ENCODE results near the gene RASGRF1. TPM values are rescaled to one million over a fixed set of nuclear protein-coding genes. Genes with fewer than 3 reads are reported as not detected.
A peak's percentile ranks its signal among the peaks of the same experiment; 100 is the strongest.
"Not testable (repeated sequence)": the region's sequence is repeated elsewhere in the genome, so short reads cannot be mapped to it uniquely, and the experiment has no call there.

RASGRF1 gene
- total RNA-seq, 2 experiments from 2014 or later: not detected

GRCh38 chr15:79116771-79117170 is 26.2 kb upstream of the RASGRF1 start:
- DNase-seq: no peak
- Mint-ChIP-seq H3K4me1 (no peaks in the 10 kb centered on the region), H3K36me3 (no peaks in the 10 kb centered on the region), H3K4me3 (no peak overlapping the region), H3K9me3 (no peaks in the 10 kb centered on the region), H3K27ac (no peak overlapping the region), H3K27me3 (peaks cover 4% of the 10 kb centered on the region)
- ATAC-seq (ENCODE audit: low read depth): no peak
- POLR2A ChIA-PET: no interaction called here

- DNase-seq (no peak), ATAC-seq (ENCODE audit: low read depth) (no peak)
- H3K4me1 Mint-ChIP-seq: no peaks in the 10 kb centered on the region
- peaks cover 7% of the 10 kb centered on the region for H3K27me3 Mint-ChIP-seq
- no peak overlapping the region for H3K4me3 Mint-ChIP-seq
- POLR2A ChIA-PET: no interaction called here
- H3K9me3 Mint-ChIP-seq: no peaks in the 10 kb centered on the region
- no peaks in the 10 kb centered on the region for H3K36me3 Mint-ChIP-seq
- no peak overlapping the region for H3K27ac Mint-ChIP-seq
Observed at GRCh38 chr15:79115986-79116665, 25.5 kb upstream of the RASGRF1 start.

- Mint-ChIP-seq H3K9me3 (no peaks in the 10 kb centered on the region), H3K36me3 (no peaks in the 10 kb centered on the region), H3K4me3 (no peak overlapping the region), H3K27me3 (peaks cover 19% of the 10 kb centered on the region), H3K27ac (no peak overlapping the region), H3K4me1 (no peaks in the 10 kb centered on the region)
- DNase-seq (no peak), ATAC-seq (ENCODE audit: low read depth) (no peak)
- POLR2A ChIA-PET: no interaction called here
Observed at GRCh38 chr15:79113831-79114230, 23.3 kb upstream of the RASGRF1 start.

GRCh38 chr15:79111404-79111803 is 20.8 kb upstream of the RASGRF1 start:
- H3K27ac Mint-ChIP-seq; POLR2A ChIA-PET; H3K36me3 Mint-ChIP-seq; H3K9me3 Mint-ChIP-seq; DNase-seq; H3K4me1 Mint-ChIP-seq; ATAC-seq (ENCODE audit: low read depth); H3K4me3 Mint-ChIP-seq: not testable (repeated sequence)
- H3K27me3 Mint-ChIP-seq: peaks cover 28% of the 10 kb centered on the region

- Mint-ChIP-seq H3K36me3 (no peaks in the 10 kb centered on the region), H3K27me3 (peaks cover 31% of the 10 kb centered on the region), H3K27ac (no peak overlapping the region), H3K4me1 (no peaks in the 10 kb centered on the region), H3K9me3 (no peaks in the 10 kb centered on the region), H3K4me3 (no peak overlapping the region)
- DNase-seq (no peak), ATAC-seq (ENCODE audit: low read depth) (no peak)
- POLR2A ChIA-PET: no interaction called here
Observed at GRCh38 chr15:79105141-79105540, 14.6 kb upstream of the RASGRF1 start.

GRCh38 chr15:79102595-79102994 is 12.0 kb upstream of the RASGRF1 start:
- POLR2A ChIA-PET: no interaction called here
- Mint-ChIP-seq H3K9me3 (no peaks in the 10 kb centered on the region), H3K36me3 (no peaks in the 10 kb centered on the region)

DNA sequence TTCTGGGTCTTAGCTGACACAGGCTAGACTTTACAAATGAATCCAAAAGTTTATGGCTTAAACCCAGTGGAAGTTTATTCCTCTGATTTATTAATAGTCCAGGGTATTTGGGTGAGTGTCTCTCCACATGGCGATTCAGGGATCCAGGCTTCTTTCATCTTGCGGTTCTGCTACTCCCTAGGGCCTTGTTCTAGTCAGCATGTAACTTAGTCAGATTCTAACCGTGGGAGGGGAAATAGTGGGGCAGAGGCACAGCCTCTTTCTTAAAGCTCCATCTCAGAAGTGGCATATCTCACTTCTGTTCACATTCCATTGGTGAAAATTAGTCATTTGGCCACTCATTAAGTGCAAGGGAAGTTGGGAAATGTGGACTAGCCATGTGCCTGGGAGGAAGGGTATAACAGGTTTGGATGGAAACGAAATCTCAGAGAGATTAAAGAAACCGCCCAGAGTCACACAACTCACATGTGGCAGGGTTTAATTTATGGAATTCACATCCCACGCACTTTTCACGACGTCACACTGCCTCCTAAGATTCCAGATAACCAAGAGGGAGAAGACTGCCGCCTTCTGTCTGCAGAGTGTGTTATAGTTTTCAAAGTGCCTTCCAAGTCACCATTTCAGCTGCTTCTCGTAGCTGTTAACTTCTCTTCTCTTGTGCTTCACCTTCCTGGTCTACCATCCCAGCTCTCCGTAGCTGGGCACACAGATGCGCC is 11.4 kb upstream of the RASGRF1 start:
- H3K27ac Mint-ChIP-seq: no peak overlapping the region
- no peak overlapping the region for H3K4me3 Mint-ChIP-seq
- H3K27me3 Mint-ChIP-seq: peaks cover 34% of the 10 kb centered on the region
- no peaks in the 10 kb centered on the region for H3K36me3 Mint-ChIP-seq
- ATAC-seq (ENCODE audit: low read depth) (no peak), DNase-seq (no peak)
- H3K4me1 Mint-ChIP-seq: no peaks in the 10 kb centered on the region
- H3K9me3 Mint-ChIP-seq: no peaks in the 10 kb centered on the region
- POLR2A ChIA-PET: no interaction called here

More at GRCh38 chr15:79102595-79102994, 12.0 kb upstream of the RASGRF1 start:
- no peak overlapping the region for H3K4me3 Mint-ChIP-seq
- ATAC-seq (ENCODE audit: low read depth) (no peak), DNase-seq (no peak)
- H3K27me3 Mint-ChIP-seq: peaks cover 30% of the 10 kb centered on the region
- H3K27ac Mint-ChIP-seq: no peak overlapping the region
- H3K4me1 Mint-ChIP-seq: no peaks in the 10 kb centered on the region

GRCh38 chr15:79099692-79100091 is 9.1 kb upstream of the RASGRF1 start:
- no peak overlapping the region for H3K4me3 Mint-ChIP-seq
- H3K36me3 Mint-ChIP-seq: no peaks in the 10 kb centered on the region
- POLR2A ChIA-PET: no interaction called here
- H3K27me3 Mint-ChIP-seq: peaks cover 43% of the 10 kb centered on the region
- H3K27ac Mint-ChIP-seq: no peak overlapping the region
- DNase-seq (no peak), ATAC-seq (ENCODE audit: low read depth) (no peak)
- H3K9me3 Mint-ChIP-seq: no peaks in the 10 kb centered on the region
- no peaks in the 10 kb centered on the region for H3K4me1 Mint-ChIP-seq

DNA sequence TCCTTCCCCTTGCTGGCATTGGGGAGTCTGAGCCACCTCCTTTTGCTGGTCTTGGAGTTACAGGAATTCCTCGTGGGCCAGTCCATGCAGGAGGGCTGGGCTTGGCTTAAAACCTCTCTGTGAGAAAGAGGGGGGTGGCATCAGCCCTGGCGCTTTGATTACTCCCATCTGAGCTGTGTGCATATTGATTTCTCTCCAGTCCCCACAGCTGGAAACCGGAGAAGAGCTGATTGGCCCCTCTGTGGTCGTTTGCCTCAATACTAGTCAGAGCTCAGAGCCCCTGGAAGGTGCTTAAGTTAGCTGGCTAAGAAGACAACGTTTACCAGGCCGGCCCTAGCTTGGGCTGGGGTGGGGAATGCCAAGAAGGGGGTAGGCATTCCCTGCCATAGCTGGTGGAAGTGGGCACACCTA is 4.0 kb upstream of the RASGRF1 start:
- Mint-ChIP-seq H3K27ac (no peak overlapping the region), H3K36me3 (no peaks in the 10 kb centered on the region), H3K4me3 (no peak overlapping the region), H3K27me3 (peaks cover 69% of the 10 kb centered on the region), H3K4me1 (peaks cover 6% of the 10 kb centered on the region), H3K9me3 (peaks cover 2% of the 10 kb centered on the region)
- DNase-seq: no peak
- no peak for ATAC-seq (ENCODE audit: low read depth)
- POLR2A ChIA-PET: interaction anchor here (0.7 kb wide), 1 partner anchor 52 kb away, joined by 4 read pairs; no protein-coding TSS in a partner anchor

DNA sequence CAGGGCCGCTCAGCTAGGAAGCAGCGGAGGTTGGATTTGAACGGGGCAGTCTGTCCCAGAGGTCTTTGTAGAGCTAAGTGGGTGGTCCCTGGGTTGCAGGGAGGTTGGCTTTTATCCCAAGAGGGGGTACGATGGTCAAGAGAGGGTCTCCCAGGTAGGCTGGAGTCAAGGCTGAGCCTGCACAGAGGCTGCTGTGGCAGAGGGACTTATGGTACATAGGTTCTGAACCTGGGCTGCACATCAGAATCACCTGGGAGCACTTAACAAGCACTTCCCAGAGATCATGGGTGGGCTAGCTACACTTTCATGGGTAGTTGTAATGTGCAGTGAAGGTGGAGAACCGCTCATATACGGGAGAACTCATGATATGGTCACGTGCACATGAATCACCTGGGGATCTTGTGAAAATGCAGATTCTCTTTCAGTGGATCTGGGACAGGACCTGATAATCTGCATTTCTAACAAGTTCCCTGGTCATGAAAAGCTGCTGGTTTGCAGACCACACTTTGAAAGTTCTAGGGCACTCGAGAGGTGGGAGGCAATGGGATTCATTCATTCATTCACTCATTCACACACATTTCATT is 2.9 kb upstream of the RASGRF1 start:
- DNase-seq: no peak
- H3K4me3 Mint-ChIP-seq: no peak overlapping the region
- H3K27ac Mint-ChIP-seq: no peak overlapping the region
- POLR2A ChIA-PET: no interaction called here
- H3K4me1 Mint-ChIP-seq: peaks cover 6% of the 10 kb centered on the region
- H3K9me3 Mint-ChIP-seq: peaks cover 2% of the 10 kb centered on the region
- no peaks in the 10 kb centered on the region for H3K36me3 Mint-ChIP-seq
- peaks cover 68% of the 10 kb centered on the region for H3K27me3 Mint-ChIP-seq
- ATAC-seq (ENCODE audit: low read depth): no peak

GRCh38 chr15:79092382-79092781 is 1.8 kb upstream of the RASGRF1 start:
- Mint-ChIP-seq H3K27me3 (peaks cover 66% of the 10 kb centered on the region), H3K27ac (peak overlapping the region; percentile 32), H3K4me1 (peaks cover 6% of the 10 kb centered on the region), H3K9me3 (peaks cover 2% of the 10 kb centered on the region), H3K36me3 (no peaks in the 10 kb centered on the region), H3K4me3 (peak overlapping the region; percentile 25)
- POLR2A ChIA-PET: no interaction called here
- ATAC-seq (ENCODE audit: low read depth) (no peak), DNase-seq (no peak)

GRCh38 chr15:79091204-79091867 is 756 bp upstream of the RASGRF1 start:
- H3K27me3 Mint-ChIP-seq: peaks cover 58% of the 10 kb centered on the region
- POLR2A ChIA-PET: no interaction called here
- ATAC-seq (ENCODE audit: low read depth) (no peak), DNase-seq (peak; percentile 39)
- H3K4me3 Mint-ChIP-seq: no peak overlapping the region
- H3K9me3 Mint-ChIP-seq: peaks cover 2% of the 10 kb centered on the region
- peaks cover 6% of the 10 kb centered on the region for H3K4me1 Mint-ChIP-seq
- no peak overlapping the region for H3K27ac Mint-ChIP-seq
- H3K36me3 Mint-ChIP-seq: no peaks in the 10 kb centered on the region

DNA sequence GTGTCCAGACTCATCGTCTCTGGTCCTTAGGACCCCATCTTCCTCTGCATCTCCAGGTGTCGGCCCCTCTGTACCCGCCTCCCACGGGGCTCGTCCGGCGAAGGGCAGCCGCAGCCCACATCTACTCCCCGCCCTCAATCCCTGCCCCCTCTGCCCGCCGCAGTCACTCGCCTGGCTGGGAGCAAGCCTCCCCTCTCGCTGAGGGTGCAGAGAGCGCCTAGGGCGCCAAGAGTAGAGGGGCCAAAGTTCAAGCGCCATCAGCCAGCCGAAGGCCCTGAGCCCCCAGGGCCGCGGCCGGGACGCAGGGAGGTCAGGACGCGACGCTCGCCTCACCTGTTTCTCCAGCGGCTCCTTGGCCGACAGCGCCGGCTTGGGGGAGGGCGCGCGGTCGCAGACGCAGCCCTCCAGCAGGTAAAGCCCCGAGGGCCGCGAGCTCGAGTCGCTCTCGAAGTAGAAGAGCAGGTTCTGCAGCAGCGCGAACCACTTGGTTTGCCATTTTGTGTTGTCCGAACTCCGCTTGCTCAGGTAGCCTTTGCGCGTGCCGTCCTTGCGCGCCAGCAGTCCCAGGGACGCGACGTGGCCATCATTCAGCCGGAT is 592 bp downstream of the RASGRF1 start:
- POLR2A ChIA-PET: no interaction called here
- peaks cover 52% of the 10 kb centered on the region for H3K27me3 Mint-ChIP-seq
- H3K27ac Mint-ChIP-seq: no peak overlapping the region
- peaks cover 6% of the 10 kb centered on the region for H3K4me1 Mint-ChIP-seq
- H3K9me3 Mint-ChIP-seq: peaks cover 2% of the 10 kb centered on the region
- DNase-seq (no peak), ATAC-seq (ENCODE audit: low read depth) (no peak)
- H3K36me3 Mint-ChIP-seq: no peaks in the 10 kb centered on the region
- no peak overlapping the region for H3K4me3 Mint-ChIP-seq
